ENCODE data around the gene SSTR3. TPM values are rescaled to one million over a fixed set of nuclear protein-coding genes. Genes with fewer than 3 reads are reported as not detected.

The SSTR3 gene
- total RNA-seq, 4 donors from 2014 or later, result 0.16 to 0.41 TPM; not detected in 2

DNA sequence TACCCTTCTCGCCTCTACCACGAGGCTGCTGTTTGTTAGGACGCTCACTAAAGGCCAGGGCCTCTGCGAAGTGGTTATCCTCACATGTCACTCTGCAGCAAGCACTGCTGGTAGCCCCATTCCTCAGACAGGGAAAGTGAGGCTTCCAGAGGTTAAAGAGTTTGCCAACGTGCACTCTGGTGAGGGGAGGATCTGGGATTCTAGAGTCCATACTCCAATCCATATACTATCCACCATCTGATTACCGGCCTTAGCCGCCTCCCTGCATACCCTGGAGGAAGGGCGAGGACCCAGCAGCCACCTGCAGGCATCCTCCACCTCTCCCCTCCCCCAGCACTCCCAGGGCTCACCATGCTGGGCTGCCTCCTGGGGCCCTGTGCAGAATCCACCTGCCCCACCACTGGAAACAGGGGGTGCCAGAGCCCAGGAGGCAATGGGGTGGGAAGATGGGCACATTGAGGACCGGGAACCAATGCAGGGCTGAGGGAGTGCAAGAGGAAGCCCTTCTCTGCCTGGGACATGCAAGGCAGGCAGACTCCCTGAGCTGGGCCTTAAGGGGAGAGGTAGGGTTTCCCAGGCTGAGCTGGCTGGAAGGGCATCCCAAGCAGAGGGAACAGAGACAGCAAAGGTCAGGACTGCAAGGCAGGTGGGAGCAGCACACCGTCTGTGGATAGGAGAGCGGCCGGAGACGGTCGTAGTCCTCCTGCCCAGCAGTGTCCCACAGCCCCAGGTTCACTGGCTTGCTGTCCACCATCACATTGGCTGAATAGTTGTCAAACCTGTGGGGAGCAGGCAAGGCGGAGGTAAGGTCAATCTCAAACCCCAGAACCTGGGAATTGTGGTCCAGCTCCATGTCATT is 20.1 kb upstream of the SSTR3 start:
- peak overlapping the region in 2 of 4 donors; percentile 24 to 78 for H3K27ac ChIP-seq
- no peaks in the 10 kb centered on the region for H3K9me3 ChIP-seq
- peak; percentile 13 for DNase-seq
- intact Hi-C loops (cut with DNase I; ENCODE audit: low total_unique reads) (no loop called here), in situ Hi-C loops (cut with MboI; ENCODE audit: low pct_ligation_motif_present in 1 of 4, low pct_unique_long_range_greater_than_20kb in 1 of 4, low sequenced_read_pairs in 3 of 4) (no loop called here)
- no peaks in the 10 kb centered on the region for H3K27me3 ChIP-seq
- no peak overlapping the region for H3K4me3 ChIP-seq
- TF ChIP-seq EP300 (IDR thresholded peaks at IDR 0.05; ENCODE audit: low read depth) (no peak), POLR2A (IDR thresholded peaks at IDR 0.05) (no peak), POLR2AphosphoS5 (IDR thresholded peaks at IDR 0.05) (no peak)
- TF ChIP-seq, protein P1, sequence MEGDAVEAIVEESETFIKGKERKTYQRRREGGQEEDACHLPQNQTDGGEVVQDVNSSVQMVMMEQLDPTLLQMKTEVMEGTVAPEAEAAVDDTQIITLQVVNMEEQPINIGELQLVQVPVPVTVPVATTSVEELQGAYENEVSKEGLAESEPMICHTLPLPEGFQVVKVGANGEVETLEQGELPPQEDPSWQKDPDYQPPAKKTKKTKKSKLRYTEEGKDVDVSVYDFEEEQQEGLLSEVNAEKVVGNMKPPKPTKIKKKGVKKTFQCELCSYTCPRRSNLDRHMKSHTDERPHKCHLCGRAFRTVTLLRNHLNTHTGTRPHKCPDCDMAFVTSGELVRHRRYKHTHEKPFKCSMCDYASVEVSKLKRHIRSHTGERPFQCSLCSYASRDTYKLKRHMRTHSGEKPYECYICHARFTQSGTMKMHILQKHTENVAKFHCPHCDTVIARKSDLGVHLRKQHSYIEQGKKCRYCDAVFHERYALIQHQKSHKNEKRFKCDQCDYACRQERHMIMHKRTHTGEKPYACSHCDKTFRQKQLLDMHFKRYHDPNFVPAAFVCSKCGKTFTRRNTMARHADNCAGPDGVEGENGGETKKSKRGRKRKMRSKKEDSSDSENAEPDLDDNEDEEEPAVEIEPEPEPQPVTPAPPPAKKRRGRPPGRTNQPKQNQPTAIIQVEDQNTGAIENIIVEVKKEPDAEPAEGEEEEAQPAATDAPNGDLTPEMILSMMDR (IDR thresholded peaks at IDR 0.05), result no peak
- H3K4me1 ChIP-seq, result peaks cover 0 to 21% (median 7%) of the 10 kb centered on the region in 4 donors
- H3K36me3 ChIP-seq, result no peaks in the 10 kb centered on the region
- WGBS, 2 donors (ENCODE audit: low coverage in 1 of 2), result 76% methylated on average over 15 of the region's 15 CpGs; no CpG with 5 or more reads in 1 of the 2 donors

DNA sequence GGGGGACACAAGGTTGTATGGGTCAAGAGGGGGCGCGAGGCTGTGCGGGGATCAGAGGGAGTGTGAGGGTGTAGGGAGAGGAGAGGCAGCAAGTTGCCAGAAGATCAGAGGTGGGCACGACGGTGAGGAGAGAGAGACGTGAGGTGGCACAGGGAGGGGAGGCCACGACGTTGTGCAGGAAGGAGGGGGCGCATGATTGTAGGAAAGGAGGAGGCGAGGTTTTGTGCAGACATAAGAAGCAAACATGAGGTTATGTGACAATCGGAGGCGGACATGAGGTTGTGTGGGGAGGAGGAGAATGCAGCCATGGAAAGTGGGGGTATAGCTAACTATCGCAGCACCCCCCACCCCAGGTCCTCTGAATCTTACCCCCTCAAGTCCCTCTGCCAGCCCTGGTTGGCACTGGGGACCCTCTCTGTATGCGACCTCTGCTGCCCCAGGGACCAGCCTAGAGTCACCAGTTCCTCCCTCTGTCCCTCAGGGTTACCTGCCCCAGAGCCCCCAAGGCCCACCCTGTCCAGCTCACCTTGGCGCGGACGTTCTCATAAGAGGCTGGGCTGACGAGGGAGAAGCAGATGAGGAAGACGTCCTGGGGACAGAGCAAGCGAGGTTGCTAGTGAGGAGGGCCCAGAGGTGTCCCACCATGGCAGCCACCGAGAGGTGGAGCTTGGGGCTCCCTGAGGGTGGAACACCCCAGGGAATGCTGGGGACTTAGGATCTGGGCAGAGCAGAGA is 19.3 kb upstream of the SSTR3 start:
- TF ChIP-seq POLR2AphosphoS5 (IDR thresholded peaks at IDR 0.05) (no peak), POLR2A (IDR thresholded peaks at IDR 0.05) (no peak), EP300 (IDR thresholded peaks at IDR 0.05; ENCODE audit: low read depth) (no peak)
- TF ChIP-seq, protein P1 (IDR thresholded peaks at IDR 0.05), result no peak
- peak; percentile 7 for DNase-seq

DNA sequence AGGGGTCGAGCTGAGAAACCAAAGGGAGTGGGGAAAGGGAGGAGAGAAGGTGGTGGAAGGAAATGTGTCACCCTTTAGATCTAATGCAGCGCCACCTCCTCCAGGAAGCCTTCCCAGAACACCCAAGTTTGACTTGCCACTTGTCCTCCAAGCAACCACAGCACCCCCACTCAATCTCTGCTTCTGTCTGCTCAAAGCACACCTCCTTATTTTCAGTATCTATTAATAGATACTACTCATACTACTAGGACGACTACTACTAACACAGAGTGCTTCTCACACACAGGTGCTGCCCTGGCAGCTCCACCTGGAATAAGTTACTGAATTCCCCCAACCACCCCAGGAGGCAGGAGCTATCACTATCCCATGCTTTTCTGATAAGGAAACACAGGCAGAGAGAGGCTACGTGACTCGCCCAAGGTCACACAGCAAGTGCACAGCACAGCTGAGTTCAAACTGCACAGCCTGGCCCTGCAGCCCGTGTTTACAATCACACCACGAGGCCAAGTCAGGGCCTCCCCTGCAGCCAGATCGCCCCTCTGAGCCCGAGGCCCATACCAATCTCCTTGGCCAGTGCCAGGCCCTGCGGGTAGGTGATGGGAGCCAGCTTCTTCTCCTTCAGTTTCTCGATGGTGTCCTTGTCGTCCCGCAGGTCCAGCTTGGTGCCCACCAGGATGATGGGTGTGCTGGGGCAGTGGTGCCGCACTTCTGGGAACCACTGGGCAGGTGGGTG is 18.6 kb upstream of the SSTR3 start:
- intact Hi-C loops (cut with DNase I; ENCODE audit: low total_unique reads), result no loop called here
- TF ChIP-seq, protein P1 (IDR thresholded peaks at IDR 0.05), result no peak
- TF ChIP-seq POLR2AphosphoS5 (IDR thresholded peaks at IDR 0.05), result no peak
- no peak for TF ChIP-seq EP300 (IDR thresholded peaks at IDR 0.05; ENCODE audit: low read depth)
- TF ChIP-seq POLR2A (IDR thresholded peaks at IDR 0.05), result no peak
- peak overlapping the region; percentile 68 to 78 (median 72) for H3K27ac ChIP-seq
- H3K36me3 ChIP-seq, result no peaks in the 10 kb centered on the region
- H3K9me3 ChIP-seq, result no peaks in the 10 kb centered on the region
- no peak overlapping the region for H3K4me3 ChIP-seq
- no peaks in the 10 kb centered on the region for H3K27me3 ChIP-seq
- peak; percentile 47 for DNase-seq
- WGBS, 2 donors (ENCODE audit: low coverage in 1 of 2), result 73% methylated on average over 14 of the region's 14 CpGs; no CpG with 5 or more reads in 1 of the 2 donors
- peaks cover 0 to 21% (median 7%) of the 10 kb centered on the region in 4 donors for H3K4me1 ChIP-seq
- in situ Hi-C loops (cut with MboI; ENCODE audit: low pct_ligation_motif_present in 1 of 4, low pct_unique_long_range_greater_than_20kb in 1 of 4, low sequenced_read_pairs in 3 of 4), result no loop called here

More for the DNA sequence above, 19.3 kb upstream of the SSTR3 start:
- Histone ChIP-seq H3K9me3 (no peaks in the 10 kb centered on the region), H3K4me1 (peaks cover 0 to 21% (median 7%) of the 10 kb centered on the region in 4 donors), H3K27me3 (no peaks in the 10 kb centered on the region), H3K27ac (peak overlapping the region; percentile 68 to 78 (median 72)), H3K36me3 (no peaks in the 10 kb centered on the region), H3K4me3 (no peak overlapping the region)
- in situ Hi-C loops (cut with MboI; ENCODE audit: low pct_ligation_motif_present in 1 of 4, low pct_unique_long_range_greater_than_20kb in 1 of 4, low sequenced_read_pairs in 3 of 4) (no loop called here), intact Hi-C loops (cut with DNase I; ENCODE audit: low total_unique reads) (no loop called here)
- WGBS, 2 donors (ENCODE audit: low coverage in 1 of 2), result 87 to 93% methylated on average over 7 to 21 of the region's 21 CpGs

Data from transverse colon (tissue), 4 donors.